CD14-positive monocyte (primary cell): ENCODE data around the gene ZNF782. TPM values are rescaled to one million over a fixed set of nuclear protein-coding genes. Genes with fewer than 3 reads are reported as not detected.

Experiments used
- DNase-seq, 3 donors: peaks; one replicate each; pipeline ENCODE4 v3.0.0-alpha.2; 2011 to 2022
- H2AFZ ChIP-seq: 2 replicates; pipeline ENCODE4 v1.6.0; 2012; ENCODE audit warnings: mild to moderate bottlenecking, low read depth, low read length, inconsistent platforms; ENCODE audit not compliant: insufficient read depth, poor library complexity, severe bottlenecking
- H3K27ac ChIP-seq, 2 donors: 1 replicate in 1 of 2; 2 replicates in 1 of 2; pipeline ENCODE4 v1.5.1; 2012 to 2013; ENCODE audit warnings: low read length in 2 of 2, control low read depth in 1 of 2, inconsistent platforms in 1 of 2, low read depth in 1 of 2, mild to moderate bottlenecking in 1 of 2
- H3K27me3 ChIP-seq, 2 donors: one replicate each; pipeline versions ENCODE4 v1.6.0 to v1.6.1; 2011 to 2013; ENCODE audit warnings: low read length in 2 of 2; ENCODE audit not compliant: control insufficient read depth in 2 of 2, insufficient read depth in 2 of 2
- H3K36me3 ChIP-seq, 2 donors: replicated peaks in 1 of 2; 1 replicate in 1 of 2; 2 replicates in 1 of 2; pipeline versions ENCODE4 v1.5.1 to v1.6.1; 2012 to 2013; ENCODE audit warnings: low read length in 2 of 2, control low read depth in 1 of 2, inconsistent platforms in 1 of 2, mild to moderate bottlenecking in 1 of 2; ENCODE audit not compliant: insufficient read depth in 2 of 2, control insufficient read depth in 1 of 2
- H3K4me1 ChIP-seq, 2 donors: 1 replicate in 1 of 2; 2 replicates in 1 of 2; pipeline versions ENCODE4 v1.5.1 to v1.6.1; 2012 to 2013; ENCODE audit warnings: low read length in 2 of 2, control low read depth in 1 of 2, inconsistent platforms in 1 of 2, mild to moderate bottlenecking in 1 of 2, moderate library complexity in 1 of 2; ENCODE audit not compliant: insufficient read depth in 2 of 2, control insufficient read depth in 1 of 2
- H3K4me2 ChIP-seq: replicated peaks from 2 replicates; pipeline ENCODE3; 2012; ENCODE audit warnings: low read length, moderate library complexity, mild to moderate bottlenecking; ENCODE audit not compliant: poor library complexity, severe bottlenecking; ENCODE audit errors: extremely low read depth
- H3K4me3 ChIP-seq, 3 experiments: fragments of 200-600 bp in 1 of 3; sonication (generic) in 1 of 3; replicated peaks in 1 of 3; 1 replicate in 2 of 3; 2 replicates in 1 of 3; pipeline ENCODE4 v1.5.1; 2011 to 2013; ENCODE audit warnings: low read length in 3 of 3, mild to moderate bottlenecking in 3 of 3, control low read depth in 2 of 3, low read depth in 2 of 3, inconsistent platforms in 1 of 3, moderate library complexity in 1 of 3
- H3K79me2 ChIP-seq: 2 replicates; pipeline ENCODE4 v1.6.0; 2012; ENCODE audit warnings: mild to moderate bottlenecking, control low read depth, inconsistent platforms, low read length, moderate library complexity; ENCODE audit not compliant: insufficient read depth
- H3K9ac ChIP-seq: 2 replicates; pipeline ENCODE4 v1.6.0; 2017; ENCODE audit warnings: low read length, mild to moderate bottlenecking; ENCODE audit not compliant: insufficient read depth, poor library complexity, severe bottlenecking
- H3K9me3 ChIP-seq, 2 donors: replicated peaks in 1 of 2; 1 replicate in 1 of 2; 2 replicates in 1 of 2; pipeline versions ENCODE4 v1.5.1 to v1.6.1; 2012 to 2013; ENCODE audit warnings: low read length in 2 of 2, control low read depth in 1 of 2; ENCODE audit not compliant: control insufficient read depth in 1 of 2, insufficient read depth in 1 of 2
- H4K20me1 ChIP-seq: 2 replicates; pipeline ENCODE4 v1.6.0; 2012; ENCODE audit warnings: mild to moderate bottlenecking, low read length, control low read depth, moderate library complexity; ENCODE audit not compliant: insufficient read depth
- H3K27ac Mint-ChIP-seq, 7 donors: one replicate each; pipeline ENCODE4 v1.8.0; 2020; ENCODE audit warnings: mild to moderate bottlenecking in 7 of 7, mixed read lengths in 7 of 7, moderate library complexity in 6 of 7, inconsistent platforms in 2 of 7
- H3K27me3 Mint-ChIP-seq, 3 donors: one replicate each; pipeline ENCODE4 v1.8.0; 2021 to 2022; ENCODE audit warnings: low read depth in 3 of 3, mild to moderate bottlenecking in 3 of 3, mixed read lengths in 3 of 3, moderate library complexity in 3 of 3, inconsistent platforms in 1 of 3
- H3K36me3 Mint-ChIP-seq, 2 donors: one replicate each; pipeline ENCODE4 v1.8.0; 2020; ENCODE audit warnings: mixed read lengths in 2 of 2, inconsistent platforms in 1 of 2, mild to moderate bottlenecking in 1 of 2
- H3K4me1 Mint-ChIP-seq: one replicate; pipeline ENCODE4 v1.8.0; 2020; ENCODE audit warnings: mild to moderate bottlenecking, mixed read lengths
- H3K4me3 Mint-ChIP-seq, 2 donors: one replicate each; pipeline ENCODE4 v1.8.0; 2020; ENCODE audit warnings: mild to moderate bottlenecking in 2 of 2, mixed read lengths in 2 of 2, moderate library complexity in 1 of 2
- H3K9me3 Mint-ChIP-seq, 7 donors: one replicate each; pipeline ENCODE4 v1.8.0; 2020 to 2022; ENCODE audit warnings: mixed read lengths in 7 of 7, mild to moderate bottlenecking in 6 of 7, moderate library complexity in 6 of 7, inconsistent platforms in 2 of 7
- WGBS: methylation state at CpG from one replicate; pipeline ENCODE4 v1.1.5; 2013; ENCODE audit warnings: missing lambda C conversion rate; ENCODE audit not compliant: insufficient coverage; 5-methylcytosine and 5-hydroxymethylcytosine counted together
- intact Hi-C, 2 donors: fragments of 100-400 bp; cut with micrococcal nuclease; formaldehyde crosslinking; loops; one replicate each; pipeline versions ENCODE4 v1.15.0 to v1.15.1; 2023
- polyA plus RNA-seq, 3 donors: library from polyadenylated mRNA; depleted of rRNA in 1 of 3; unstranded in 2 of 3; stranded (reverse) in 1 of 3; fragments of 300-500 nt in 2 of 3; fragments of >200 nt in 1 of 3; fragmentation: Illumina TruSeq in 2 of 3; gene quantifications; 1 replicate in 2 of 3; 2 replicates in 1 of 3; pipeline ENCODE4 v1.2.3, GENCODE V29; 2012 to 2021
- TF ChIP-seq, protein P1 (sequence below): fragments of 200-600 bp; IDR thresholded peaks from one replicate; pipeline ENCODE4 v1.8.0; 2022; ENCODE audit warnings: antibody characterized with exemption, mild to moderate bottlenecking

ZNF782 gene
- polyA plus RNA-seq, 3 donors, result 1.1 to 1.3 (median 1.1) TPM

DNA sequence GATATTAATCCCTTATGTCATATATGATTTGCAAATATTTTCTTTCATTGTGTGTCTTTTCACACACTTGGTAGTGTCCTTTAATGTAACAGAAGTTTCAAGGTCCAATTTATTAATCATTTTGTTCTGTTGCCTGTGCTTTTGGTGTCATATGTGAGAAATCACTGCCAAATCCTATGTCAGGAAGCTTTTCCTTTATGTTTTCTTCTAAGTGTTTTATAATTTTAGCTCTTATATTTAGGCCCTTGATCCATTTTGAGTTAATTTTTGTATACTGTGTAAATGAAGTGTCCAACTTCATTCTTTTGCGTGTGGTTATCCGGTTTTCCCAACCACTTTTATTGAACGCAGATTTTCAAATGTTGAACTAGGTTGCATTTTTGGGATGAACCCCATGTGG lies 70.3 kb downstream of the ZNF782 start:
- Histone ChIP-seq H2AFZ (no peak overlapping the region), H3K79me2 (no peaks in the 10 kb centered on the region), H3K4me1 (no peaks in the 10 kb centered on the region), H3K9me3 (peaks cover 27 to 48% of the 10 kb centered on the region in 2 donors), H3K9ac (no peak overlapping the region), H3K4me2 (no peak overlapping the region), H3K36me3 (no peaks in the 10 kb centered on the region), H3K27ac (no peak overlapping the region), H4K20me1 (no peaks in the 10 kb centered on the region), H3K4me3 (no peak overlapping the region), H3K27me3 (no peaks in the 10 kb centered on the region)
- Mint-ChIP-seq H3K4me1 (peaks cover 3% of the 10 kb centered on the region), H3K27ac (no peak overlapping the region), H3K36me3 (peaks cover 3 to 5% of the 10 kb centered on the region in 2 donors), H3K9me3 (peaks cover 23 to 55% (median 43%) of the 10 kb centered on the region in 7 donors), H3K4me3 (no peak overlapping the region), H3K27me3 (peaks cover 0 to 3% (median 0%) of the 10 kb centered on the region in 3 donors)
- intact Hi-C loops, result no loop called here
- TF ChIP-seq, protein P1, sequence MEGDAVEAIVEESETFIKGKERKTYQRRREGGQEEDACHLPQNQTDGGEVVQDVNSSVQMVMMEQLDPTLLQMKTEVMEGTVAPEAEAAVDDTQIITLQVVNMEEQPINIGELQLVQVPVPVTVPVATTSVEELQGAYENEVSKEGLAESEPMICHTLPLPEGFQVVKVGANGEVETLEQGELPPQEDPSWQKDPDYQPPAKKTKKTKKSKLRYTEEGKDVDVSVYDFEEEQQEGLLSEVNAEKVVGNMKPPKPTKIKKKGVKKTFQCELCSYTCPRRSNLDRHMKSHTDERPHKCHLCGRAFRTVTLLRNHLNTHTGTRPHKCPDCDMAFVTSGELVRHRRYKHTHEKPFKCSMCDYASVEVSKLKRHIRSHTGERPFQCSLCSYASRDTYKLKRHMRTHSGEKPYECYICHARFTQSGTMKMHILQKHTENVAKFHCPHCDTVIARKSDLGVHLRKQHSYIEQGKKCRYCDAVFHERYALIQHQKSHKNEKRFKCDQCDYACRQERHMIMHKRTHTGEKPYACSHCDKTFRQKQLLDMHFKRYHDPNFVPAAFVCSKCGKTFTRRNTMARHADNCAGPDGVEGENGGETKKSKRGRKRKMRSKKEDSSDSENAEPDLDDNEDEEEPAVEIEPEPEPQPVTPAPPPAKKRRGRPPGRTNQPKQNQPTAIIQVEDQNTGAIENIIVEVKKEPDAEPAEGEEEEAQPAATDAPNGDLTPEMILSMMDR, result no peak
- no CpG with 5 or more reads among the region's 3 CpGs for WGBS
- DNase-seq, result no peak

DNA sequence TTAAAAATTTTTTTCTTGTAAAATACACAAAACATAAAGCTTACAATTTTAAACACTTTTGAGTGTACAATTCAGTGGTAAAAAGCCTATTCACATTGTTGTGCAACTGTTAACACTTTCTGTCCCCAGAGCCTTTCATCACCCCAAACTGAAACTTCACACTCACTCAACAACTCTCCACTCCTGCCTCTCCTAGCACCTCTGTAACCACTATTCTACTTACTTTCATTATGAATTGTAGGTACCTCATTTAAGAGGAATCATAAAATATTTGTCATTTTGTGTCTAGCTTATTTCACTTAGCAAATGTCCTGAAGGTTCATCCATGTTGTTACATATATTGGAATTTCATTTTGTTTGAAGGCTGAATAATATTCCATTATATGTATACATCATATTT lies 72.1 kb downstream of the ZNF782 start:
- H3K4me2 ChIP-seq, result no peak overlapping the region
- Mint-ChIP-seq H3K4me1 (peaks cover 15% of the 10 kb centered on the region), H3K4me3 (no peak overlapping the region), H3K27me3 (peaks cover 0 to 3% (median 0%) of the 10 kb centered on the region in 3 donors), H3K36me3 (no peaks in the 10 kb centered on the region), H3K27ac (no peak overlapping the region), H3K9me3 (peaks cover 16 to 40% (median 29%) of the 10 kb centered on the region in 7 donors)
- TF ChIP-seq, protein P1, result no peak
- peaks cover 15 to 32% of the 10 kb centered on the region in 2 donors for H3K9me3 ChIP-seq
- peaks cover 7 to 13% of the 10 kb centered on the region in 2 donors for H3K4me1 ChIP-seq
- no peaks in the 10 kb centered on the region for H3K36me3 ChIP-seq
- intact Hi-C loops, result no loop called here
- H3K4me3 ChIP-seq, result no peak overlapping the region
- no peak for DNase-seq
- H4K20me1 ChIP-seq, result no peaks in the 10 kb centered on the region
- no peak overlapping the region for H3K9ac ChIP-seq
- H3K79me2 ChIP-seq, result peaks cover 4% of the 10 kb centered on the region
- H3K27ac ChIP-seq, result no peak overlapping the region
- no peaks in the 10 kb centered on the region for H3K27me3 ChIP-seq
- H2AFZ ChIP-seq, result no peak overlapping the region
